HepG2 (cell line): Measurements from ENCODE around the gene FGD2. TPM values are rescaled to one million over a fixed set of nuclear protein-coding genes. Genes with fewer than 3 reads are reported as not detected.

Source experiments
- ATAC-seq: fragments of 200-7000 bp; cut with Tn5 transposase; 3 replicates; pipeline ENCODE4 v1.9.1; 2020; ENCODE audit warnings: mild to moderate bottlenecking, moderate library complexity
- BruUV-seq: library from RNA; stranded (reverse); fragments of 400-500 nt; replicated peaks from 2 replicates; lab custom pipeline; 2021; lab: Mats Ljungman, UMichigan
- CTCF ChIA-PET: fragments of 300-600 bp; formaldehyde crosslinking; extraction: SDS; loops from one replicate; lab custom pipeline; 2021; ENCODE audit warnings: low total read pairs, inconsistent platforms, low intra/inter-chr PET ratio; lab: Yijun Ruan, JAX
- POLR2A ChIA-PET: fragments of 350-600 bp; sonication (Branson Sonifier 250); formaldehyde crosslinking; loops from one replicate; lab custom pipeline; 2020; ENCODE audit warnings: antibody characterized with exemption, inconsistent platforms; lab: Yijun Ruan, JAX
- DNase-seq: peaks from one replicate; pipeline ENCODE4 v3.0.0-alpha.2; 2015; ENCODE audit warnings: low spot score
- FAIRE-seq: peaks from 3 replicates; lab custom pipeline; 2011; peaks lifted over from hg19 to GRCh38; lab: Jason Lieb, UNC
- H2AFZ ChIP-seq: one replicate; pipeline ENCODE4 v1.6.1; 2011; ENCODE audit warnings: low read length, inconsistent platforms
- H3K27ac ChIP-seq: fragments of 300-600 bp; 3 replicates; pipeline ENCODE4 v1.8.0; 2011; ENCODE audit warnings: mixed run types, mild to moderate bottlenecking, mixed read lengths, low read length, inconsistent platforms; ENCODE audit not compliant: insufficient read depth; ENCODE audit errors: extremely low read length
- H3K27me3 ChIP-seq, 2 experiments: fragments of 200-600 bp in 1 of 2; 2 replicates in 1 of 2; 3 replicates in 1 of 2; pipeline versions ENCODE4 v1.6.0 to v1.8.0; 2011; ENCODE audit warnings: low read length in 2 of 2, mild to moderate bottlenecking in 2 of 2, moderate library complexity in 2 of 2, inconsistent platforms in 1 of 2; ENCODE audit not compliant: insufficient read depth in 2 of 2, control insufficient read depth in 1 of 2
- H3K36me3 ChIP-seq, 2 experiments: fragments of 200-600 bp in 1 of 2; replicated peaks in 1 of 2; 2 replicates in 1 of 2; 3 replicates in 1 of 2; pipeline versions ENCODE4 v1.5.1 to v1.8.0; 2011; ENCODE audit warnings: low read length in 2 of 2, inconsistent platforms in 1 of 2; ENCODE audit not compliant: insufficient read depth in 2 of 2, control insufficient read depth in 1 of 2
- H3K4me1 ChIP-seq: 2 replicates; pipeline ENCODE4 v1.5.1; 2012; ENCODE audit warnings: low read length, inconsistent platforms; ENCODE audit not compliant: insufficient read depth
- H3K4me2 ChIP-seq: 2 replicates; pipeline ENCODE4 v1.6.0; 2011; ENCODE audit warnings: low read depth, low read length, inconsistent platforms
- H3K4me3 ChIP-seq, 3 experiments: fragments of 200-600 bp in 1 of 3; sonication (generic), shearing (Covaris generic) in 1 of 3; replicated peaks in 1 of 3; 2 replicates each; pipeline ENCODE4 v1.5.1; 2011 to 2016; ENCODE audit warnings: low read length in 3 of 3, inconsistent platforms in 2 of 3, low read depth in 2 of 3, mild to moderate bottlenecking in 2 of 3, control low read depth in 1 of 3, mixed read lengths in 1 of 3; ENCODE audit not compliant: insufficient read depth in 1 of 3
- H3K79me2 ChIP-seq: one replicate; pipeline ENCODE4 v1.6.1; 2011; ENCODE audit warnings: low read length, inconsistent platforms; ENCODE audit not compliant: insufficient read depth
- H3K9ac ChIP-seq: 2 replicates; pipeline ENCODE4 v1.6.0; 2011; ENCODE audit warnings: mild to moderate bottlenecking, low read depth, low read length, inconsistent platforms; ENCODE audit not compliant: insufficient read depth
- H3K9me3 ChIP-seq: 2 replicates; pipeline ENCODE4 v1.5.1; 2012; ENCODE audit warnings: mild to moderate bottlenecking, low read length
- H4K20me1 ChIP-seq: 2 replicates; pipeline ENCODE4 v1.6.0; 2011; ENCODE audit warnings: inconsistent platforms, mild to moderate bottlenecking, low read length, moderate library complexity; ENCODE audit not compliant: insufficient read depth
- ARHGAP35 ChIP-seq: sonication (generic); formaldehyde crosslinking; IDR thresholded peaks from 2 replicates; pipeline ENCODE4 v1.9.0; 2022; ENCODE audit warnings: mild to moderate bottlenecking, inconsistent platforms, moderate library complexity, missing genetic modification reagents, borderline replicate concordance
- BORCS8-MEF2B ChIP-seq: sonication (generic); formaldehyde crosslinking; IDR thresholded peaks from 2 replicates; pipeline ENCODE4 v1.8.0; 2022; ENCODE audit warnings: mild to moderate bottlenecking, missing genetic modification reagents
- ETS1 ChIP-seq: sonication (generic); formaldehyde crosslinking; IDR thresholded peaks from 2 replicates; pipeline ENCODE4 v1.4.0; 2020; ENCODE audit warnings: missing genetic modification reagents
- ETV6 ChIP-seq: sonication (generic); formaldehyde crosslinking; conservative IDR thresholded peaks from 2 replicates; pipeline ENCODE4 v1.4.0; 2020; ENCODE audit warnings: missing genetic modification reagents
- HMG20B ChIP-seq: conservative IDR thresholded peaks from 2 replicates; pipeline ENCODE4 v1.6.1; 2016; ENCODE audit warnings: missing genetic modification reagents, missing compliant biosample characterization
- JUN ChIP-seq: sonication (generic); formaldehyde crosslinking; IDR thresholded peaks from 2 replicates; pipeline ENCODE4 v1.4.0; 2020; ENCODE audit warnings: mild to moderate bottlenecking, missing genetic modification reagents
- MNT ChIP-seq: fragments of 450-650 bp; IDR thresholded peaks from 2 replicates; pipeline ENCODE4 v1.6.1; 2016
- NKX3-1 ChIP-seq: sonication (generic); formaldehyde crosslinking; IDR thresholded peaks from 2 replicates; pipeline ENCODE4 v1.5.0; 2020; ENCODE audit warnings: missing genetic modification reagents
- PHF8 ChIP-seq: sonication (generic); formaldehyde crosslinking; IDR thresholded peaks from 2 replicates; pipeline ENCODE4 v1.5.0; 2020; ENCODE audit warnings: missing genetic modification reagents
- TRIM24 ChIP-seq: sonication (generic); formaldehyde crosslinking; IDR thresholded peaks from 2 replicates; pipeline ENCODE4 v1.8.0; 2022; ENCODE audit warnings: mild to moderate bottlenecking, missing genetic modification reagents
- ZIK1 ChIP-seq: sonication (generic); formaldehyde crosslinking; IDR thresholded peaks from 2 replicates; pipeline ENCODE4 v1.5.0; 2020; ENCODE audit warnings: mild to moderate bottlenecking, low read depth, missing genetic modification reagents, borderline replicate concordance
- ZNF547 ChIP-seq: sonication (generic); formaldehyde crosslinking; IDR thresholded peaks from 2 replicates; pipeline ENCODE4 v1.5.1; 2020; ENCODE audit warnings: mild to moderate bottlenecking, missing genetic modification reagents
- ZSCAN20 ChIP-seq: sonication (generic); formaldehyde crosslinking; IDR thresholded peaks from 2 replicates; pipeline ENCODE4 v1.4.0; 2020; ENCODE audit warnings: missing genetic modification reagents, mild to moderate bottlenecking, borderline replicate concordance
- ZSCAN31 ChIP-seq: sonication (generic); formaldehyde crosslinking; IDR thresholded peaks from 2 replicates; pipeline ENCODE4 v1.5.0; 2020; ENCODE audit warnings: low read depth, mild to moderate bottlenecking, missing genetic modification reagents
- WGBS: methylation state at CpG from one replicate; pipeline ENCODE4 v1.1.6; 2017; ENCODE audit warnings: low lambda C conversion rate; 5-methylcytosine and 5-hydroxymethylcytosine counted together
- in situ Hi-C: cut with HindIII; loops from 2 replicates; pipeline ENCODE4 v1.10.0; 2017; ENCODE audit warnings: low pct_unique_long_range_greater_than_20kb; ENCODE audit not compliant: extremely low pct_ligation_motif_present
- intact Hi-C: fragments of 100-400 bp; cut with micrococcal nuclease; formaldehyde crosslinking; loops from one replicate; pipeline ENCODE4 v1.10.0; 2022; ENCODE audit not compliant: unreplicated experiment
- polyA plus RNA-seq, 8 experiments: library from polyadenylated mRNA; depleted of rRNA in 3 of 8; stranded (reverse) in 7 of 8; unstranded in 1 of 8; fragments of >200 nt; fragmentation: Illumina TruSeq in 4 of 8; extraction: Trizol in 4 of 8; gene quantifications; 2 replicates each; pipeline versions ENCODE4 v1.2.1 to v1.2.3, GENCODE V29; 2011 to 2016; ENCODE audit warnings: low read depth in 4 of 8, missing spikeins in 1 of 8, mixed read lengths in 1 of 8; ENCODE audit not compliant: insufficient read depth in 1 of 8
- total RNA-seq, 5 experiments: library from RNA; depleted of rRNA; stranded (reverse); fragments of >200 nt; fragmentation: Illumina TruSeq; extraction: Trizol; gene quantifications; 2 replicates each; pipeline ENCODE4 v1.2.3, GENCODE V29; 2016; ENCODE audit warnings: low read depth in 1 of 5

The FGD2 gene
- total and polyA plus RNA-seq, 2 of the 13 experiments (the other 11 are each of a cell fraction or from before 2014, with no cell fraction given): not detected

- POLR2A ChIA-PET: interaction anchor here (1.1 kb wide), 1 partner anchor 14 kb away, joined by 4 read pairs; the partner anchor contains the start of gene MTCH1
- Histone ChIP-seq H4K20me1 (no peaks in the 10 kb centered on the region), H3K4me3 (no peak overlapping the region), H3K4me1 (0 out of 2 replicates have a peak, but pooled peaks cover 12% of the 10 kb centered on the region), H3K9me3 (no peaks in the 10 kb centered on the region), H3K9ac (no peak overlapping the region), H3K79me2 (no peaks in the 10 kb centered on the region), H3K4me2 (no peak overlapping the region), H3K27me3 (peaks cover 7 to 82% of the 10 kb centered on the region in 2 experiments), H3K27ac (no peak overlapping the region), H3K36me3 (no peaks in the 10 kb centered on the region), H2AFZ (no peak overlapping the region)
- intact Hi-C loops (no loop called here), in situ Hi-C loops (no loop called here)
- no TSS peak for BruUV-seq
- CTCF ChIA-PET: no interaction called here
- WGBS: 19% methylated on average over 10 of the region's 15 CpGs
- DNase-seq (no peak), ATAC-seq (peak; percentile 21), FAIRE-seq (no peak)
- TF ChIP-seq ZIK1 (CRISPR knock-in tag) (no peak), MNT (0 out of 2 replicates have a peak, but pooled peaks have one; percentile 29)
Measured at GRCh38 chr6:36999061-36999750, 6.2 kb upstream of the FGD2 start.

- no peak for ATAC-seq
- intact Hi-C loops: no loop called here
- no peak for DNase-seq
- Histone ChIP-seq H4K20me1 (no peaks in the 10 kb centered on the region), H3K4me1 (0 out of 2 replicates have a peak, but pooled peaks cover 12% of the 10 kb centered on the region), H3K27ac (no peak overlapping the region), H3K9me3 (no peaks in the 10 kb centered on the region), H3K4me2 (no peak overlapping the region), H3K27me3 (peaks cover 7 to 82% of the 10 kb centered on the region in 2 experiments), H2AFZ (no peak overlapping the region), H3K9ac (no peak overlapping the region), H3K36me3 (no peaks in the 10 kb centered on the region), H3K79me2 (no peaks in the 10 kb centered on the region), H3K4me3 (no peak overlapping the region)
- in situ Hi-C loops: no loop called here
- no TSS peak for BruUV-seq
- WGBS: 46% methylated on average over 4 of the region's 4 CpGs
- ChIA-PET POLR2A (no interaction called here), CTCF (no interaction called here)
- FAIRE-seq: no peak
- TF ChIP-seq TRIM24 (CRISPR knock-in tag): no peak
- no peak for TF ChIP-seq ARHGAP35 (CRISPR knock-in tag)
- TF ChIP-seq ETS1 (CRISPR knock-in tag): no peak
- TF ChIP-seq NKX3-1: no peak
- TF ChIP-seq ZSCAN31 (CRISPR knock-in tag): no peak
- no peak for TF ChIP-seq HMG20B (CRISPR knock-in tag)
- no peak for TF ChIP-seq JUN (CRISPR knock-in tag)
- TF ChIP-seq ETV6 (CRISPR knock-in tag): no peak
- TF ChIP-seq BORCS8-MEF2B (CRISPR knock-in tag): no peak
- no peak for TF ChIP-seq ZSCAN20 (CRISPR knock-in tag)
- TF ChIP-seq ZNF547: no peak
- TF ChIP-seq PHF8 (CRISPR knock-in tag): no peak
Measured at GRCh38 chr6:36999751-37000125, 5.7 kb upstream of the FGD2 start.
